MM.1S (cell line): ENCODE measurements around the gene HTRA1.

ENCODE experiments used
- EZH2 ChIP-seq: fragments of 300-600 bp; sonication (generic); optimal IDR thresholded peaks from 2 replicates; pipeline ENCODE3; 2017; ENCODE audit warnings: low read depth, mild to moderate bottlenecking, antibody characterized with exemption, low read length, mixed read lengths
- EZH2phosphoT487 ChIP-seq: fragments of 300-600 bp; sonication (generic); IDR thresholded peaks from 2 replicates; pipeline ENCODE4 v1.6.1; 2018; ENCODE audit warnings: antibody characterized with exemption, low read length
- TF ChIP-seq, protein P1 (sequence below): fragments of 300-600 bp; sonication (generic); IDR thresholded peaks from 2 replicates; pipeline ENCODE4 v1.5.1; 2016; ENCODE audit warnings: antibody characterized with exemption, low read length, mixed read lengths

DNA sequence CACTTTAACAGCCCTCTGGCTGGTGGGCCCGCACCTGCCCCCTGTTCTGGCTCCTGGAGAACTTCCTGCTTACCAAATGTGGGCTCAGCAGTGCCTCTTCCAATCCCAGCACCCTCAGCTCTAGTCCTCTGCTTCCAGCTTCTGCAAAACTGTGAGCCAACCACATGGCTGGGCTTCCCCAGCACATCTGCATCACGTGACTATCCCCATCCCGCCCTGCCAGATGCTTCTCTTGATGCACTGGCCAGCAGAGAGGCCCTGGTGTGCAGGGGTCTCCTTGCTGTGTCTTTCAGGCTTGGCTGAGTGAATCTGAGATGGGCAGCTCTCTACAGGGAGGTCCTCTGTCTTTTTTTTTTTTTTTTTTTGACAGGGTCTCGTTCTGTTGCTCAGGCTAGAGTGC is 55.4 kb downstream of the HTRA1 start:
- TF ChIP-seq, protein P1, sequence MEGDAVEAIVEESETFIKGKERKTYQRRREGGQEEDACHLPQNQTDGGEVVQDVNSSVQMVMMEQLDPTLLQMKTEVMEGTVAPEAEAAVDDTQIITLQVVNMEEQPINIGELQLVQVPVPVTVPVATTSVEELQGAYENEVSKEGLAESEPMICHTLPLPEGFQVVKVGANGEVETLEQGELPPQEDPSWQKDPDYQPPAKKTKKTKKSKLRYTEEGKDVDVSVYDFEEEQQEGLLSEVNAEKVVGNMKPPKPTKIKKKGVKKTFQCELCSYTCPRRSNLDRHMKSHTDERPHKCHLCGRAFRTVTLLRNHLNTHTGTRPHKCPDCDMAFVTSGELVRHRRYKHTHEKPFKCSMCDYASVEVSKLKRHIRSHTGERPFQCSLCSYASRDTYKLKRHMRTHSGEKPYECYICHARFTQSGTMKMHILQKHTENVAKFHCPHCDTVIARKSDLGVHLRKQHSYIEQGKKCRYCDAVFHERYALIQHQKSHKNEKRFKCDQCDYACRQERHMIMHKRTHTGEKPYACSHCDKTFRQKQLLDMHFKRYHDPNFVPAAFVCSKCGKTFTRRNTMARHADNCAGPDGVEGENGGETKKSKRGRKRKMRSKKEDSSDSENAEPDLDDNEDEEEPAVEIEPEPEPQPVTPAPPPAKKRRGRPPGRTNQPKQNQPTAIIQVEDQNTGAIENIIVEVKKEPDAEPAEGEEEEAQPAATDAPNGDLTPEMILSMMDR, result no peak
- TF ChIP-seq EZH2 (no peak), EZH2phosphoT487 (no peak)
